GM12891 (cell line): Measurements from ENCODE around the gene ORAI3.

Source experiments
- DNase-seq: peaks from one replicate; pipeline ENCODE4 v3.0.0; 2011; ENCODE audit warnings: low spot score; ENCODE audit not compliant: insufficient read length
- FAIRE-seq: peaks from 2 replicates; lab custom pipeline; 2011; peaks lifted over from hg19 to GRCh38; lab: Jason Lieb, UNC
- PAX5 ChIP-seq: IDR thresholded peaks from 2 replicates; pipeline ENCODE4 v1.6.1; 2011; ENCODE audit warnings: low read length, moderate library complexity, mild to moderate bottlenecking; ENCODE audit not compliant: insufficient read depth, severe bottlenecking
- POLR2A ChIP-seq: IDR thresholded peaks from 2 replicates; pipeline ENCODE4 v1.6.1; 2011; ENCODE audit warnings: low read depth, low read length, control low read depth
- POLR2AphosphoS5 ChIP-seq: IDR thresholded peaks from 2 replicates; pipeline ENCODE4 v1.6.1; 2011; ENCODE audit warnings: low read depth, low read length, control low read depth
- POU2F2 ChIP-seq: IDR thresholded peaks from 2 replicates; pipeline ENCODE4 v1.6.1; 2011; ENCODE audit warnings: low read depth, mild to moderate bottlenecking, control low read depth, low read length, moderate library complexity
- SPI1 ChIP-seq: IDR thresholded peaks from 2 replicates; pipeline ENCODE4 v1.6.1; 2011; ENCODE audit warnings: low read depth, low read length, control low read depth
- TAF1 ChIP-seq: IDR thresholded peaks from 2 replicates; pipeline ENCODE4 v1.6.1; 2011; ENCODE audit warnings: low read depth, low read length, control low read depth

Gene ORAI3

GRCh38 chr16:30907064-30907463 lies 41.8 kb upstream of the ORAI3 start:
- FAIRE-seq (no peak), DNase-seq (no peak)
- TF ChIP-seq TAF1: no peak
- no peak for TF ChIP-seq POU2F2
- TF ChIP-seq PAX5: no peak
- no peak for TF ChIP-seq POLR2AphosphoS5
- no peak for TF ChIP-seq SPI1
- no peak for TF ChIP-seq POLR2A

GRCh38 chr16:30910427-30911029 lies 38.3 kb upstream of the ORAI3 start:
- DNase-seq: no peak
- FAIRE-seq: no peak
- TF ChIP-seq POLR2A: no peak
- TF ChIP-seq TAF1: no peak
- no peak for TF ChIP-seq SPI1
- TF ChIP-seq PAX5: no peak
- TF ChIP-seq POU2F2: no peak
- no peak for TF ChIP-seq POLR2AphosphoS5

DNA sequence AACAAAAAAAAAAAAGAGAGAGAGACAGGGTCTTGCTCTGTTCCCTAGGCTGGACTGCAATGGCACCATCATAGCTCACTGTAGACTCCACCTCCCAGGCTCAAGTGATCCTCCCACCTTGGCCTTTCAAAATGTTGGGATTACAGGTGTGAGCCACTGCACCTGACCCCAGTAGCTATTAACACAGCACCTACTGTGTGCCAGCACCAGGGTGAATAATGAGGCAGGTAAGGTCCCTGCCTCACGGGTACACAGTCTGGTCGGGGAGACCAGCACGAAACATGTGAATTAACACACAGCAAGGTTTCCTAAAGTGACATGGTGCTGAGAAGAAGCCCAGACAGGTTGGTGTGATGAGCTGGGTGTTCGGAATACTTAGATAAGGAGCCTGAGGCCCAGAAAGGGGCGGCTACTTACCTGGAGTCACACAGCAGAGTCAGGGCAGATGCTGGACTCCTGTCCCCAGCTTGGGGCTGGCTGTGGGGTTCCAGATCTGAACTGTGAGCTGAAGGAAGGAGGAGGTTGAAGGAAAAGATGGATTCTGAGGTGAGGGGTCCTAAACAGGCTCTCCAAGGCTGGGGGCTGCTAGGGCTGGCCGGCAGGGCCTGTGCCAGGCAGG lies 36.0 kb upstream of the ORAI3 start:
- DNase-seq (no peak), FAIRE-seq (no peak)
- no peak for TF ChIP-seq SPI1
- TF ChIP-seq POLR2A: no peak
- no peak for TF ChIP-seq POLR2AphosphoS5
- TF ChIP-seq POU2F2: no peak
- TF ChIP-seq TAF1: no peak

GRCh38 chr16:30914830-30915229 lies 34.0 kb upstream of the ORAI3 start:
- FAIRE-seq: no peak
- DNase-seq: no peak
- no peak for TF ChIP-seq POLR2A
- no peak for TF ChIP-seq SPI1
- no peak for TF ChIP-seq TAF1
- TF ChIP-seq POLR2AphosphoS5: no peak
- no peak for TF ChIP-seq POU2F2
- TF ChIP-seq PAX5: no peak

GRCh38 chr16:30918614-30919013 lies 30.3 kb upstream of the ORAI3 start:
- TF ChIP-seq POLR2AphosphoS5 (no peak), POU2F2 (no peak), POLR2A (no peak), SPI1 (no peak), PAX5 (no peak), TAF1 (no peak)
- no peak for FAIRE-seq
- DNase-seq: no peak

DNA sequence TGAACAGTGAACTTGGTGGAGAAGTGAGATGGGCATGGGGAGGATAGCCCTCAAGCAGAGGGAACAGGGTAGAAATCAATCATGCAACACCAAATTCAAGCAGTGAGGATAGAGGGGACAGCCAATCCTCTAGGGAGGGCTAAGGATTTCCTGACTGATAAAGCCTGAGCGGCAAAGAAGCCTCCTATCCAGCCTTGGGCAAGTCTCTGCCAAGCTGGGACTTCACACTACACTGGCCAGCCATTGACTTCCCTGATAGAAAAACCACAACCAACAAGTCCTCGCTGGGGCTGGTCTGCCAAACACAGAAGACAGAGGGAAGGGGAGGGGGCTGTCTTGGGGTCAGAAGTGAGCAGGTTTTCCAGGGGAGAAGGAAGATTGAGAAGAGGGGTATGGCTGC lies 28.0 kb upstream of the ORAI3 start:
- no peak for DNase-seq
- FAIRE-seq: no peak
- TF ChIP-seq TAF1 (no peak), POLR2AphosphoS5 (no peak), POU2F2 (no peak), SPI1 (no peak), PAX5 (no peak)

DNA sequence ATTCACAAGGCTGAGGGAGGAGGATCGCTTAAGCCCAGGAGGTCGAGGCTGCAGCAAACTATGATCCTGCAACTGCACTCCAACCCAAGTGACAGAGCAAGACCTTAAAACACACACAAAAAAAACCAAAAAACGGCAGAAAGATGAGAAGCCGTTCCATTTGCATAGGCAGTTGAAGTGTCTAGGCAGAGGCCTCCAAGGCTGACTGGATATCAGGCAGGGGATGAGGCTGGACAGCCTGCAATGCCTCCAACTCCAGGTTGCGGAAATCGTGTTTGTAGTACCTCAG lies 27.5 kb upstream of the ORAI3 start:
- FAIRE-seq: peak; percentile 93
- DNase-seq: no peak
- no peak for TF ChIP-seq POU2F2
- no peak for TF ChIP-seq POLR2AphosphoS5
- TF ChIP-seq TAF1: no peak
- no peak for TF ChIP-seq POLR2A
- no peak for TF ChIP-seq SPI1
- no peak for TF ChIP-seq PAX5

DNA sequence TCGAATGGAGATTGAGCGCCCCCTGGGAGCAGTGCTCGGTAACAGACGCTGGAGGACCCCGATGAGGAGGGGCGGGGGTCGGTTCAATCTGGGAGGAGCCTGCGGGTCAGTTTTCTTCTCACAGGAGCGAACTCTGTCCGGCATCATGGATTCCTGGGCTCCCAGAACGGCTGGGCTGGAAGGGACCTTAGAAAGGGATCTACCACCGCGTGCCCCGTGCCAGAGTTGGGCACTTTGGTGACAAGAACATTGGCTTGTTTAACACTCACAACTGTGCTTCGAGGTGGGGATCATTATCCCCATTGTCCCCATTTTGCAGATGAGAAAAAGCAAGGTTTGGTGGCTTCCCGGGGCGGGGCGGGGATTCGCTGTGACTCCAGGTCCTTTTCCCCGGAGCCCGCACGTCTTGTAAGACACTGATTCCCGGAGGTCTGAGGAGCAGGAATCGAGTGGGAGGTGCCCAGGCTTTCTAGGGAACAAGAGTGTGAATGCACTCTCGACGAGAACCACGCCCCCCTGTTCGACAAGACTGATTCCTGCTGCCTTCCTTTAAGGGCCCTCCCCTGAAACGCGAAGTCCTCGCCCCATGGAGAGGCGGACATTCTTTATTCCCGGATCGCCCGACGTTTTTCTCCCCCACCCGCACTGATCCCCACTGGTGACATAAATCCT lies 27.0 kb upstream of the ORAI3 start:
- TF ChIP-seq TAF1 (no peak), SPI1 (no peak), POU2F2 (no peak; the same call in 1 of the 2 replicates), POLR2AphosphoS5 (no peak), PAX5 (no peak), POLR2A (no peak)
- FAIRE-seq (no peak), DNase-seq (peak; percentile 61)

GRCh38 chr16:30922420-30922959 lies 26.4 kb upstream of the ORAI3 start:
- FAIRE-seq (peak; percentile 100), DNase-seq (peak; percentile 83)
- TF ChIP-seq POLR2A: no peak
- TF ChIP-seq POU2F2: no peak
- no peak; the same call in 1 of the 2 replicates for TF ChIP-seq TAF1
- no peak for TF ChIP-seq PAX5
- no peak for TF ChIP-seq SPI1
- TF ChIP-seq POLR2AphosphoS5: no peak
